ENCODE results near the gene CHCHD6.

DNA sequence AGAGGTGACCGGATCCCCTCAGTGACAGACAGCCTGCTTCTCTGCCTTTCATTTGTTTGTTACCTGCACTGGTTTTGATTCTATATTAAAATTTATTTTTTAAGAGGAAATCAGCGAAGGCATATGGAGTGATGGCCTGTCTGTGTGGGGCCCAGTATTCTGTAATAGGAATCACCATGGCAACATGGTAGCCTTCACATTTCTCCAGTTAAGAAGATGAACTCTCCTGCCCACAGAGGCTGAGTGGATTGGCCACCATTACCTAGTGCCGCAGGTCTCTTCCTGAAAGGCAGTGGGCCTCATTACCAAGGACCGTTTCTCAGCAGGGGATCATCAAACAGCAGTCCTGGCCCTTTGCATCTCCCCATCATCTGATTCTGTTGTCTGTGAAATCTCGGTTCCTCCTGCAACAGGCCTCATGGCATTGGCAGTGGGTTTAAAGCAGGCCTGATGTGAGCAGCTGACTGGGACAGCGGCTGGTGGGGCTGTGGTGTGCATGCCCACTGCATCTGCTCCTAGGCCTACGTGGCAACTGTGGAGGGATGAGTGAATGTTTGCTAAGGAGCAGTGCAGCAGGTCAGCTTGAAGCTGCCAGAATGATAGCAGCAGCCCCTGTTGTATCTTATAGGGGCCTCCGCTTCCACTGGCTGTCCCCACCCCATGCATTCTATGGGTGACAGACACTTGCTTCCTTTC, 114.5 kb downstream of the CHCHD6 start:
- TF ChIP-seq POLR2A (IDR thresholded peaks at IDR 0.05; ENCODE audit: low read depth, low read length) = no peak
- TF ChIP-seq, protein P1, sequence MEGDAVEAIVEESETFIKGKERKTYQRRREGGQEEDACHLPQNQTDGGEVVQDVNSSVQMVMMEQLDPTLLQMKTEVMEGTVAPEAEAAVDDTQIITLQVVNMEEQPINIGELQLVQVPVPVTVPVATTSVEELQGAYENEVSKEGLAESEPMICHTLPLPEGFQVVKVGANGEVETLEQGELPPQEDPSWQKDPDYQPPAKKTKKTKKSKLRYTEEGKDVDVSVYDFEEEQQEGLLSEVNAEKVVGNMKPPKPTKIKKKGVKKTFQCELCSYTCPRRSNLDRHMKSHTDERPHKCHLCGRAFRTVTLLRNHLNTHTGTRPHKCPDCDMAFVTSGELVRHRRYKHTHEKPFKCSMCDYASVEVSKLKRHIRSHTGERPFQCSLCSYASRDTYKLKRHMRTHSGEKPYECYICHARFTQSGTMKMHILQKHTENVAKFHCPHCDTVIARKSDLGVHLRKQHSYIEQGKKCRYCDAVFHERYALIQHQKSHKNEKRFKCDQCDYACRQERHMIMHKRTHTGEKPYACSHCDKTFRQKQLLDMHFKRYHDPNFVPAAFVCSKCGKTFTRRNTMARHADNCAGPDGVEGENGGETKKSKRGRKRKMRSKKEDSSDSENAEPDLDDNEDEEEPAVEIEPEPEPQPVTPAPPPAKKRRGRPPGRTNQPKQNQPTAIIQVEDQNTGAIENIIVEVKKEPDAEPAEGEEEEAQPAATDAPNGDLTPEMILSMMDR (IDR thresholded peaks at IDR 0.05; ENCODE audit: extremely low read depth in 1 of 2, insufficient read depth in 1 of 2, low read depth in 1 of 2, low read length in 2 of 2) = no peak
- TF ChIP-seq, protein P2, sequence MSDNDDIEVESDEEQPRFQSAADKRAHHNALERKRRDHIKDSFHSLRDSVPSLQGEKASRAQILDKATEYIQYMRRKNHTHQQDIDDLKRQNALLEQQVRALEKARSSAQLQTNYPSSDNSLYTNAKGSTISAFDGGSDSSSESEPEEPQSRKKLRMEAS (IDR thresholded peaks at IDR 0.05; ENCODE audit: insufficient read depth, insufficient read length) = no peak
- no peak for TF ChIP-seq POLR2AphosphoS5 (IDR thresholded peaks at IDR 0.05; ENCODE audit: insufficient read depth, low read depth, low read length)
- TF ChIP-seq EZH2 (IDR thresholded peaks at IDR 0.05; ENCODE audit: borderline replicate concordance, low read depth, low read length, severe bottlenecking) = no peak
- no peak for TF ChIP-seq FOS (IDR thresholded peaks at IDR 0.05; ENCODE audit: borderline replicate concordance, insufficient read depth, low read length)

Measured in endothelial cell of umbilical vein (primary cell).